ENCODE data around the gene DIPK2A. TPM values are rescaled to one million over a fixed set of nuclear protein-coding genes. Genes with fewer than 3 reads are reported as not detected.

DIPK2A gene
- total and polyA plus RNA-seq, 2 of the 13 experiments (the other 11 are each of a cell fraction or from before 2014, with no cell fraction given): 5.8 to 8.0 TPM

DNA sequence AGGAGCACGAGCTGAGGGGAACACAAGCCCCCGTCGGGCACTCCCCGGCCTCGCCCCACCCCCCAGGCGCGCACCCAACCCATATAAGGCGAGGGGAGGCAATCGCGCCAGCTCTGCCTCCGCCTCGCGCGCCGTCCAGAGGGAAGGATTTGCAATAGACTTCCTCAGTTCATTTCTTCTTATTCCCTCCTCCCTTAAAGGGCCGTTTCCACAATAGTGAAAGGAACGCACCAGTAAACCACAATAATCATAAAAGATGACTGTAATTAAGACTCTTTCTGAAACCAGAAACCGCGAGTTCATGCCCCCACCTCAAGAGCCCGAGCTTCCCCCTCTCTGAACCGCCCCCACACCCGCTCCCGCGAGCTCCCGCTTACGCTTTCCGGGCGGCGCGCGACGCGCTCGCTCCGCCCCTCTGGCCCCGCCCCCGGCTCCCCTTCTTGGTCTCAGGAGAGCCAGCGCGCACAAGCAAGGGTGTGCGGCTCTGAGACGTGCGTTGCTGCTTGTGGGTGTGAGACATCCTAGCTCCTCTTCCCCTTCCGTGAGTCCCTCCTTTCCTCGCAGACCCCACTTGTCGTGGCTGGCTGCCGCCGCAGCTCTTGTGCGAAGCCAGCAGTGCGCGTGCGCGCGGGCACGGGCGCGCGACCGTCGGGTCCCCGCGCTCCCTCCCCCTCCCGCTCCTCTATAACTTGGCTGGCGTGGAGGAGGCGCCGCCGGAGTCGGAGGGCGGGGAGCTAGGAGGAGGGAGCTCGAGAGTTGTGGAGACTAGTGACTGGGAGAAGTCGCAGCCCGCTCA lies at the start of gene DIPK2A (continued):
- TF ChIP-seq, protein P1, sequence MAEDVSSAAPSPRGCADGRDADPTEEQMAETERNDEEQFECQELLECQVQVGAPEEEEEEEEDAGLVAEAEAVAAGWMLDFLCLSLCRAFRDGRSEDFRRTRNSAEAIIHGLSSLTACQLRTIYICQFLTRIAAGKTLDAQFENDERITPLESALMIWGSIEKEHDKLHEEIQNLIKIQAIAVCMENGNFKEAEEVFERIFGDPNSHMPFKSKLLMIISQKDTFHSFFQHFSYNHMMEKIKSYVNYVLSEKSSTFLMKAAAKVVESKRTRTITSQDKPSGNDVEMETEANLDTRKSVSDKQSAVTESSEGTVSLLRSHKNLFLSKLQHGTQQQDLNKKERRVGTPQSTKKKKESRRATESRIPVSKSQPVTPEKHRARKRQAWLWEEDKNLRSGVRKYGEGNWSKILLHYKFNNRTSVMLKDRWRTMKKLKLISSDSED (CRISPR knock-in tag; IDR thresholded peaks at IDR 0.05): no peak
- TF ChIP-seq JUN (CRISPR knock-in tag; IDR thresholded peaks at IDR 0.05) (no peak), NR1H2 (CRISPR knock-in tag; IDR thresholded peaks at IDR 0.05; ENCODE audit: borderline replicate concordance, low read depth) (no peak), ZNF224 (CRISPR knock-in tag; IDR thresholded peaks at IDR 0.05) (no peak), ZNF350 (CRISPR knock-in tag; IDR thresholded peaks at IDR 0.05; ENCODE audit: borderline replicate concordance, low read depth) (peak; percentile 40; the same call in 1 of the 2 replicates), ZNF121 (CRISPR knock-in tag; IDR thresholded peaks at IDR 0.05) (no peak), ZFP41 (CRISPR knock-in tag; IDR thresholded peaks at IDR 0.05; ENCODE audit: borderline replicate concordance) (no peak), ZNF775 (CRISPR knock-in tag; IDR thresholded peaks at IDR 0.05; ENCODE audit: borderline replicate concordance) (no peak), MBD4 (IDR thresholded peaks at IDR 0.05; ENCODE audit: borderline replicate concordance, low read length) (no peak), SATB2 (CRISPR knock-in tag; IDR thresholded peaks at IDR 0.05) (no peak), FOSL1 (CRISPR knock-in tag; IDR thresholded peaks at IDR 0.05; ENCODE audit: borderline replicate concordance) (no peak), MXD4 (CRISPR knock-in tag; IDR thresholded peaks at IDR 0.05) (no peak), ZNF10 (CRISPR knock-in tag; IDR thresholded peaks at IDR 0.05; ENCODE audit: borderline replicate concordance, low read depth) (no peak), SNAI1 (CRISPR knock-in tag; IDR thresholded peaks at IDR 0.05; ENCODE audit: borderline replicate concordance) (no peak), NR3C1 (CRISPR knock-in tag; IDR thresholded peaks at IDR 0.05) (no peak), ZFP36L1 (CRISPR knock-in tag; IDR thresholded peaks at IDR 0.05) (no peak), CC2D1A (CRISPR knock-in tag; IDR thresholded peaks at IDR 0.05) (no peak), ZNF713 (CRISPR knock-in tag; IDR thresholded peaks at IDR 0.05) (no peak), SMC3 (IDR thresholded peaks at IDR 0.05; ENCODE audit: low read length) (no peak), SPEN (CRISPR knock-in tag; IDR thresholded peaks at IDR 0.05; ENCODE audit: low read depth) (no peak)
- TF ChIP-seq, protein P2, sequence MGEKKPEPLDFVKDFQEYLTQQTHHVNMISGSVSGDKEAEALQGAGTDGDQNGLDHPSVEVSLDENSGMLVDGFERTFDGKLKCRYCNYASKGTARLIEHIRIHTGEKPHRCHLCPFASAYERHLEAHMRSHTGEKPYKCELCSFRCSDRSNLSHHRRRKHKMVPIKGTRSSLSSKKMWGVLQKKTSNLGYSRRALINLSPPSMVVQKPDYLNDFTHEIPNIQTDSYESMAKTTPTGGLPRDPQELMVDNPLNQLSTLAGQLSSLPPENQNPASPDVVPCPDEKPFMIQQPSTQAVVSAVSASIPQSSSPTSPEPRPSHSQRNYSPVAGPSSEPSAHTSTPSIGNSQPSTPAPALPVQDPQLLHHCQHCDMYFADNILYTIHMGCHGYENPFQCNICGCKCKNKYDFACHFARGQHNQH (CRISPR knock-in tag; IDR thresholded peaks at IDR 0.05): no peak
- TF ChIP-seq, protein P3, sequence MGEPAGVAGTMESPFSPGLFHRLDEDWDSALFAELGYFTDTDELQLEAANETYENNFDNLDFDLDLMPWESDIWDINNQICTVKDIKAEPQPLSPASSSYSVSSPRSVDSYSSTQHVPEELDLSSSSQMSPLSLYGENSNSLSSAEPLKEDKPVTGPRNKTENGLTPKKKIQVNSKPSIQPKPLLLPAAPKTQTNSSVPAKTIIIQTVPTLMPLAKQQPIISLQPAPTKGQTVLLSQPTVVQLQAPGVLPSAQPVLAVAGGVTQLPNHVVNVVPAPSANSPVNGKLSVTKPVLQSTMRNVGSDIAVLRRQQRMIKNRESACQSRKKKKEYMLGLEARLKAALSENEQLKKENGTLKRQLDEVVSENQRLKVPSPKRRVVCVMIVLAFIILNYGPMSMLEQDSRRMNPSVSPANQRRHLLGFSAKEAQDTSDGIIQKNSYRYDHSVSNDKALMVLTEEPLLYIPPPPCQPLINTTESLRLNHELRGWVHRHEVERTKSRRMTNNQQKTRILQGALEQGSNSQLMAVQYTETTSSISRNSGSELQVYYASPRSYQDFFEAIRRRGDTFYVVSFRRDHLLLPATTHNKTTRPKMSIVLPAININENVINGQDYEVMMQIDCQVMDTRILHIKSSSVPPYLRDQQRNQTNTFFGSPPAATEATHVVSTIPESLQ (CRISPR knock-in tag; conservative IDR thresholded peaks at IDR 0.05): no peak
- TF ChIP-seq, protein P4, sequence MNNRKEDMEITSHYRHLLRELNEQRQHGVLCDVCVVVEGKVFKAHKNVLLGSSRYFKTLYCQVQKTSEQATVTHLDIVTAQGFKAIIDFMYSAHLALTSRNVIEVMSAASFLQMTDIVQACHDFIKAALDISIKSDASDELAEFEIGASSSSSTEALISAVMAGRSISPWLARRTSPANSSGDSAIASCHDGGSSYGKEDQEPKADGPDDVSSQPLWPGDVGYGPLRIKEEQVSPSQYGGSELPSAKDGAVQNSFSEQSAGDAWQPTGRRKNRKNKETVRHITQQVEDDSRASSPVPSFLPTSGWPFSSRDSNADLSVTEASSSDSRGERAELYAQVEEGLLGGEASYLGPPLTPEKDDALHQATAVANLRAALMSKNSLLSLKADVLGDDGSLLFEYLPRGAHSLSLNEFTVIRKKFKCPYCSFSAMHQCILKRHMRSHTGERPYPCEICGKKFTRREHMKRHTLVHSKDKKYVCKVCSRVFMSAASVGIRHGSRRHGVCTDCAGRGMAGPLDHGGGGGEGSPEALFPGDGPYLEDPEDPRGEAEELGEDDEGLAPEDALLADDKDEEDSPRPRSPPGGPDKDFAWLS (CRISPR knock-in tag; IDR thresholded peaks at IDR 0.05; ENCODE audit: borderline replicate concordance): no peak

All from HepG2 (cell line).